Right forelimb (tissue), 1 donor: ENCODE data around the gene TTC21B.

Experiments used
- DNase-seq: peaks from one replicate; pipeline ENCODE4 v3.0.0-alpha.2; 2018

Gene TTC21B

DNA sequence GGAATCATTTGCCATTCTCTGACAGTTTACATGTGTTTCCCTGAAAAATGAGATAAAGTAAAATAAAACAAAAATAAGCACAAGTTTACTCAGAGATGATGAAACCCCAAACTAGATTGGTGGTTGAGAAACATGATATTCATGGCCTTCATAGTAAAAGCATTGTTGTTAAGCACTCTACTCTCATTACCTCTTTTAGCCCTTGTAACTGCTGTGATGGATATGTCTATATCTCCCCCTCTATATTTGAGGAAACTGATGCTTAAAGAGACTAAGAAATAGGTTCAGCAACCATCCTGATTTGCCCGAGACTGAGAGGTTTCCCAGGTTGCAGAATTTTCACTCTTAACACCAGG lies 125.7 kb downstream of the TTC21B start:
- DNase-seq: no peak

DNA sequence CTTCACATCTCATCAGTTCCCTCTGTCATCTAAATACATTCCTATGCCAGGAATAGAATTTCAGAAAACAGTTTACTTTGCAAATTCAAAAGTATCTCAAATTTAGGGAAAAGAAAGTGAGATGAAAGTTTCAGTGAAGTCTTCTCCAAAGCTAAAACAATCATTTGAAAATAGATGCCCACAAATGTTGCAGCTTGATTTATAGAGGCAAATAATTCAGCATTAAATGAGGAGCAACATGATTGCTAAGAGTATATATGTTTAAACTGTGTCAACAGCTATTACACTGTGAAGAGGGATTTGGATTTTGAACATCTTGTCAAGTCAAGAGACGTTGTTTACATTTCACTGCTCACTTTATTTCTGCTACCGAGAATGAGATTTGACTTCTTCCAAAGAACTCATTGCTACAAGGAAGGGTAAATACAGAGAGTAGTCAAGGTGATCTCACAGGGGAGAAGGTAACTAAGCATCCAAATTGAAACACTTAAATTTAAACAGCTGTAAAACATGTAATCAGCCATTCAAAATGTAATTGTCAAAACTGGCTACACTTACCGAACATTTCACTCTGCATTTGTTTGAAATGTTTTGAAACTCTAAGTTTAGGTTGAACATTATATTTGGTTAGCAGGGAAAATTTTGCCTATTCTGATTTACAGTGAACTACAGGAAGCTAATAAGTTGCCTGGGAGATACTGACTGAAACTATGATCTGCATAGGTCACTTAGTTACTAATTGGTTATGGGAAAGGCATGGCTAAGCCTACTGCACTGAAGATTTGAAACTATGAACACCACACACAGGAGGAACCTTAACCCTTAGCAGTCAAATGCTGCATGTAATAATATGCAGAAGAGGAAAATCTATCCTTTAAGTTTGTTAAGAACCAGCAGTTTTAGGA lies 126.3 kb downstream of the TTC21B start:
- DNase-seq: no peak

DNA sequence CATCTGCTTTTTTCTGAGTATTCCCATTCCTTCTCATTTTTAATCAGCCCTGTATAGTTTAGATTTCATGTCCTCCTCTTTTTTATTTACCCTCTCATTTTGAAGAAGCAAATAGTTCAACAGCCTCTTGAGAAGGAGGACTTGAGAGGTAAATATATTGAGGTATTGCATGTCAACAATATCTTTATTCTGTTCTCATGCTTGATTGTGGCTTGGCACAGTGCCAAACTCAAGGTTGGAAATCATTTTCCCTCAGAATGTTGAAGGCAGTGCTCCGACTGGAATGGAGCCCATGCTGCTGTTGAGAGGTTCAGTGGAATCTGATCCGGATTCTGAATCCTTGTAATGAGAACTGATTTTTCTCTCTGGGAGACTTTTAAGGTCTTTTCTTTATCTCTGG lies 128.5 kb downstream of the TTC21B start:
- DNase-seq: no peak
